ENCODE data around the gene MVK.

DNA sequence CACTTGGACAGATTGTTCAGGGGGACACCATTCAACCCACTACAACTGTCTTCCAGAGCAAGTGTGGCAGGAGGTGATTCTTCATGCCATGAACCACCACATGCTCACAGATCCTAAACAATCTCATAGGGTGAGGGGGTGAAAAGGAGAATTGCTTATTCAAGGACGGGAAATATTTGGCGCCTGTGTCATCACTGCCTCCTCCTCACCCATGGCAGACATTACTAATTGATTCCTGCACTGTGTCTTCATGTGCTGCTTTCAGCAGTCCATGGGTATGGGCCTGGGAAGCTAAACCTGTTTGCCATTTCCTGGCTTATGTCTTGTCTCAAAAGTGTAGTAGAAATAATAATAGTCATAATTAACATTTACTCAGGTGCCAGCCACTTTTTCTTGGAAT is 31.6 kb upstream of the MVK start:
- no peak for TF ChIP-seq POLR2A (IDR thresholded peaks at IDR 0.05)
- TF ChIP-seq, protein P1, sequence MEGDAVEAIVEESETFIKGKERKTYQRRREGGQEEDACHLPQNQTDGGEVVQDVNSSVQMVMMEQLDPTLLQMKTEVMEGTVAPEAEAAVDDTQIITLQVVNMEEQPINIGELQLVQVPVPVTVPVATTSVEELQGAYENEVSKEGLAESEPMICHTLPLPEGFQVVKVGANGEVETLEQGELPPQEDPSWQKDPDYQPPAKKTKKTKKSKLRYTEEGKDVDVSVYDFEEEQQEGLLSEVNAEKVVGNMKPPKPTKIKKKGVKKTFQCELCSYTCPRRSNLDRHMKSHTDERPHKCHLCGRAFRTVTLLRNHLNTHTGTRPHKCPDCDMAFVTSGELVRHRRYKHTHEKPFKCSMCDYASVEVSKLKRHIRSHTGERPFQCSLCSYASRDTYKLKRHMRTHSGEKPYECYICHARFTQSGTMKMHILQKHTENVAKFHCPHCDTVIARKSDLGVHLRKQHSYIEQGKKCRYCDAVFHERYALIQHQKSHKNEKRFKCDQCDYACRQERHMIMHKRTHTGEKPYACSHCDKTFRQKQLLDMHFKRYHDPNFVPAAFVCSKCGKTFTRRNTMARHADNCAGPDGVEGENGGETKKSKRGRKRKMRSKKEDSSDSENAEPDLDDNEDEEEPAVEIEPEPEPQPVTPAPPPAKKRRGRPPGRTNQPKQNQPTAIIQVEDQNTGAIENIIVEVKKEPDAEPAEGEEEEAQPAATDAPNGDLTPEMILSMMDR (IDR thresholded peaks at IDR 0.05), result no peak

Data from body of pancreas (tissue), 4 donors.